CD8-positive, alpha-beta memory T cell (primary cell): ENCODE data around the gene MAPK11. TPM values are rescaled to one million over a fixed set of nuclear protein-coding genes. Genes with fewer than 3 reads are reported as not detected.
"Not testable (repeated sequence)": the region's sequence is repeated elsewhere in the genome, so short reads cannot be mapped to it uniquely, and the experiment has no call there.

Experiments
- CTCF ChIA-PET: fragments of 350-600 bp; sonication (Branson Sonifier 250); formaldehyde crosslinking; loops from one replicate; lab custom pipeline; 2021; ENCODE audit warnings: antibody characterized with exemption; lab: Charles Lee
- POLR2A ChIA-PET: fragments of 350-600 bp; sonication (Branson Sonifier 250); formaldehyde crosslinking; loops from one replicate; lab custom pipeline; 2021; ENCODE audit warnings: antibody characterized with exemption; lab: Charles Lee
- DNase-seq, 5 donors: peaks; one replicate each; pipeline versions ENCODE4 v3.0.0 to v3.0.0-alpha.2; 2020 to 2022; ENCODE audit warnings: mixed read lengths in 1 of 5
- H3K27ac ChIP-seq: one replicate; pipeline ENCODE4 v1.7.0; 2013; ENCODE audit warnings: low read depth, mild to moderate bottlenecking, low read length, moderate library complexity
- H3K27me3 ChIP-seq: 2 replicates; pipeline ENCODE4 v1.7.0; 2013; ENCODE audit warnings: low read length, mild to moderate bottlenecking; ENCODE audit not compliant: insufficient read depth, poor library complexity, severe bottlenecking
- H3K36me3 ChIP-seq: 2 replicates; pipeline ENCODE4 v1.7.0; 2013; ENCODE audit warnings: mild to moderate bottlenecking, low read length, moderate library complexity; ENCODE audit not compliant: insufficient read depth
- H3K4me1 ChIP-seq: 2 replicates; pipeline ENCODE4 v1.7.0; 2013; ENCODE audit warnings: mild to moderate bottlenecking, low read length, moderate library complexity; ENCODE audit not compliant: insufficient read depth
- H3K4me3 ChIP-seq: 2 replicates; pipeline ENCODE4 v1.7.0; 2013; ENCODE audit warnings: mild to moderate bottlenecking, low read length
- H3K9me3 ChIP-seq: 2 replicates; pipeline ENCODE4 v1.7.0; 2013; ENCODE audit warnings: mild to moderate bottlenecking, low read length
- H3K27ac Mint-ChIP-seq, 8 donors: one replicate each; pipeline ENCODE4 v1.8.0; 2020 to 2021; ENCODE audit warnings: mixed read lengths in 8 of 8, mild to moderate bottlenecking in 6 of 8, inconsistent platforms in 3 of 8, moderate library complexity in 3 of 8
- H3K27me3 Mint-ChIP-seq, 2 donors: one replicate each; pipeline ENCODE4 v1.8.0; 2020 to 2021; ENCODE audit warnings: mixed read lengths in 2 of 2, mild to moderate bottlenecking in 1 of 2, moderate library complexity in 1 of 2
- H3K36me3 Mint-ChIP-seq, 3 donors: one replicate each; pipeline ENCODE4 v1.8.0; 2020 to 2021; ENCODE audit warnings: mixed read lengths in 3 of 3, inconsistent platforms in 1 of 3, mild to moderate bottlenecking in 1 of 3
- H3K4me1 Mint-ChIP-seq, 3 donors: one replicate each; pipeline ENCODE4 v1.8.0; 2020 to 2021; ENCODE audit warnings: mixed read lengths in 3 of 3, inconsistent platforms in 1 of 3, mild to moderate bottlenecking in 1 of 3
- H3K4me3 Mint-ChIP-seq, 7 donors: one replicate each; pipeline ENCODE4 v1.8.0; 2020 to 2021; ENCODE audit warnings: mixed read lengths in 7 of 7, mild to moderate bottlenecking in 6 of 7, moderate library complexity in 4 of 7, inconsistent platforms in 2 of 7
- H3K9me3 Mint-ChIP-seq, 5 donors: one replicate each; pipeline ENCODE4 v1.8.0; 2020 to 2022; ENCODE audit warnings: mixed read lengths in 5 of 5, mild to moderate bottlenecking in 3 of 5, moderate library complexity in 2 of 5, inconsistent platforms in 1 of 5
- polyA plus RNA-seq: library from polyadenylated mRNA; unstranded; fragments of 300-500 nt; fragmentation: Illumina TruSeq; gene quantifications from one replicate; pipeline ENCODE4 v1.2.3, GENCODE V29; 2021
- total RNA-seq, 2 experiments: library from RNA; stranded (reverse); gene quantifications; one replicate each; pipeline ENCODE4 v1.2.3, GENCODE V29; 2021

The MAPK11 gene
- total and polyA plus RNA-seq, 3 experiments from 2014 or later = 0.28 to 13.2 (median 12.8) TPM

- no peaks in the 10 kb centered on the region for H3K36me3 Mint-ChIP-seq
These were observed 4.1 kb upstream of the MAPK11 start for GRCh38 chr22:50274311-50274710.

GRCh38 chr22:50273781-50274180 lies 3.6 kb upstream of the MAPK11 start:
- POLR2A ChIA-PET, H3K4me3 ChIP-seq, H3K27me3 ChIP-seq, H3K36me3 Mint-ChIP-seq, H3K27ac ChIP-seq, H3K36me3 ChIP-seq, DNase-seq, H3K27me3 Mint-ChIP-seq, H3K9me3 ChIP-seq, H3K9me3 Mint-ChIP-seq: not testable (repeated sequence)
- H3K4me1 ChIP-seq = peaks cover 18% of the 10 kb centered on the region
- CTCF ChIA-PET = interaction anchor here (1.4 to 4.7 kb wide), 3 partner anchors 22 to 347 kb away, joined by 3 to 25 read pairs (median 10); partner anchors contain the start of genes DENND6B and HDAC10
- Mint-ChIP-seq H3K27ac (peak overlapping the region in 2 of 8 donors; percentile 40 to 54), H3K4me1 (peaks cover under 1 to 23% (median 5%) of the 10 kb centered on the region in 3 donors), H3K4me3 (peak overlapping the region in 2 of 7 donors; percentile 4 to 8)

More at GRCh38 chr22:50274311-50274710, 4.1 kb upstream of the MAPK11 start:
- Mint-ChIP-seq H3K27me3 (peaks cover 3 to 6% of the 10 kb centered on the region in 2 donors), H3K4me1 (peaks cover 0 to 20% (median 5%) of the 10 kb centered on the region in 3 donors), H3K9me3 (no peaks in the 10 kb centered on the region), H3K27ac (no peak overlapping the region), H3K4me3 (no peak overlapping the region)
- no peaks in the 10 kb centered on the region for H3K27me3 ChIP-seq
- H3K4me1 ChIP-seq = peaks cover 17% of the 10 kb centered on the region
- peak in 3 of 5 donors; percentile 31 to 63 (median 35) for DNase-seq
- no peaks in the 10 kb centered on the region for H3K36me3 ChIP-seq
- CTCF ChIA-PET = interaction anchor here (1.4 to 4.7 kb wide), 4 partner anchors 23 to 346 kb away, joined by 3 to 25 read pairs (median 6); partner anchors contain the start of genes DENND6B, HDAC10 and SCO2
- POLR2A ChIA-PET = no interaction called here
- no peaks in the 10 kb centered on the region for H3K9me3 ChIP-seq
- no peak overlapping the region for H3K27ac ChIP-seq
- H3K4me3 ChIP-seq = no peak overlapping the region

- H3K4me1 ChIP-seq = peaks cover 18% of the 10 kb centered on the region
- H3K36me3 ChIP-seq, POLR2A ChIA-PET, H3K36me3 Mint-ChIP-seq, H3K4me3 ChIP-seq, H3K27me3 Mint-ChIP-seq, H3K9me3 ChIP-seq, DNase-seq, H3K27ac ChIP-seq, H3K27me3 ChIP-seq, H3K9me3 Mint-ChIP-seq, H3K27ac Mint-ChIP-seq: not testable (repeated sequence)
- Mint-ChIP-seq H3K4me1 (peaks cover 3 to 24% (median 7%) of the 10 kb centered on the region in 3 donors), H3K4me3 (peak overlapping the region in 1 of 7 donors; percentile 8)
- CTCF ChIA-PET = interaction anchor here (0.7 to 4.7 kb wide), 4 partner anchors 22 to 68 kb away, joined by 3 to 25 read pairs (median 9); partner anchors contain the start of genes DENND6B and HDAC10
These were observed 3.2 kb upstream of the MAPK11 start for GRCh38 chr22:50273352-50273751.

- Histone ChIP-seq H3K27ac (no peak overlapping the region), H3K4me1 (peaks cover 18% of the 10 kb centered on the region), H3K4me3 (no peak overlapping the region), H3K9me3 (no peaks in the 10 kb centered on the region), H3K36me3 (no peaks in the 10 kb centered on the region), H3K27me3 (no peaks in the 10 kb centered on the region)
- no peaks in the 10 kb centered on the region for H3K9me3 Mint-ChIP-seq
- H3K4me1 Mint-ChIP-seq = peaks cover 3 to 28% (median 7%) of the 10 kb centered on the region in 3 donors
- POLR2A ChIA-PET = no interaction called here
- peaks cover 3 to 7% of the 10 kb centered on the region in 2 donors for H3K27me3 Mint-ChIP-seq
- peak overlapping the region in 2 of 7 donors; percentile 27 to 32 for H3K4me3 Mint-ChIP-seq
- no peak for DNase-seq
- CTCF ChIA-PET = interaction anchor here (0.9 to 4.7 kb wide), 7 partner anchors 21 to 348 kb away, joined by 3 to 25 read pairs (median 4); partner anchors contain the start of genes DENND6B and HDAC10
- H3K36me3 Mint-ChIP-seq = no peaks in the 10 kb centered on the region
- H3K27ac Mint-ChIP-seq = no peak overlapping the region
These were observed 2.0 kb upstream of the MAPK11 start for GRCh38 chr22:50272044-50272802.

- peak overlapping the region; percentile 59 for H3K4me3 ChIP-seq
- ChIA-PET POLR2A (interaction anchor here (0.6 kb wide), 1 partner anchor 95 kb away, joined by 3 read pairs; no protein-coding TSS in a partner anchor), CTCF (interaction anchor here (1.0 to 4.7 kb wide), 6 partner anchors 20 to 70 kb away, joined by 3 to 25 read pairs (median 6); partner anchors contain the start of genes DENND6B and HDAC10)
- Mint-ChIP-seq H3K4me1 (peaks cover 3 to 26% (median 6%) of the 10 kb centered on the region in 3 donors), H3K36me3 (no peaks in the 10 kb centered on the region), H3K27me3 (peaks cover 3 to 7% of the 10 kb centered on the region in 2 donors), H3K9me3 (no peaks in the 10 kb centered on the region), H3K27ac (no peak overlapping the region), H3K4me3 (no peak overlapping the region)
- peaks cover 18% of the 10 kb centered on the region for H3K4me1 ChIP-seq
- no peaks in the 10 kb centered on the region for H3K27me3 ChIP-seq
- no peaks in the 10 kb centered on the region for H3K36me3 ChIP-seq
- DNase-seq = peak; percentile 25 to 69 (median 38)
- no peaks in the 10 kb centered on the region for H3K9me3 ChIP-seq
- H3K27ac ChIP-seq = no peak overlapping the region
These were observed 1.4 kb upstream of the MAPK11 start for GRCh38 chr22:50271519-50271970.

GRCh38 chr22:50270666-50271394 lies 650 bp upstream of the MAPK11 start:
- Mint-ChIP-seq H3K4me3 (peak overlapping the region; percentile 67 to 93 (median 74)), H3K9me3 (no peaks in the 10 kb centered on the region), H3K36me3 (no peaks in the 10 kb centered on the region), H3K4me1 (peaks cover 3 to 25% (median 5%) of the 10 kb centered on the region in 3 donors), H3K27ac (peak overlapping the region in 5 of 8 donors; percentile 47 to 81 (median 54)), H3K27me3 (peaks cover 3 to 7% of the 10 kb centered on the region in 2 donors)
- no peaks in the 10 kb centered on the region for H3K36me3 ChIP-seq
- H3K9me3 ChIP-seq = no peaks in the 10 kb centered on the region
- no peaks in the 10 kb centered on the region for H3K27me3 ChIP-seq
- POLR2A ChIA-PET = interaction anchor here (0.6 to 1.0 kb wide), 2 partner anchors 27 to 96 kb away, joined by 3 read pairs; no protein-coding TSS in a partner anchor
- DNase-seq = peak; percentile 62 to 77 (median 67)
- no peak overlapping the region for H3K27ac ChIP-seq
- peak overlapping the region; percentile 59 for H3K4me3 ChIP-seq
- peaks cover 18% of the 10 kb centered on the region for H3K4me1 ChIP-seq
- CTCF ChIA-PET = interaction anchor here (0.6 to 4.7 kb wide), 3 partner anchors 19 to 254 kb away, joined by 3 to 25 read pairs (median 7); partner anchors contain the start of genes DENND6B, HDAC10 and SCO2

GRCh38 chr22:50269573-50269969 lies 609 bp downstream of the MAPK11 start:
- no peaks in the 10 kb centered on the region for H3K36me3 Mint-ChIP-seq
- peak overlapping the region in 1 of 8 donors; percentile 70 for H3K27ac Mint-ChIP-seq
- H3K4me1 Mint-ChIP-seq = peaks cover 3 to 25% (median 5%) of the 10 kb centered on the region in 3 donors
- Histone ChIP-seq H3K9me3 (no peaks in the 10 kb centered on the region), H3K27ac (no peak overlapping the region), H3K4me3 (no peak overlapping the region), H3K4me1 (peaks cover 18% of the 10 kb centered on the region), H3K36me3 (no peaks in the 10 kb centered on the region), H3K27me3 (no peaks in the 10 kb centered on the region)
- peak overlapping the region; percentile 45 to 81 (median 54) for H3K4me3 Mint-ChIP-seq
- no peaks in the 10 kb centered on the region for H3K9me3 Mint-ChIP-seq
- no peak for DNase-seq
- H3K27me3 Mint-ChIP-seq = peaks cover 6 to 7% of the 10 kb centered on the region in 2 donors
- ChIA-PET POLR2A (interaction anchor here (1.0 kb wide), 1 partner anchor 25 kb away, joined by 3 read pairs; no protein-coding TSS in a partner anchor), CTCF (interaction anchor here (0.9 to 1.5 kb wide), 3 partner anchors 18 to 73 kb away, joined by 3 to 4 read pairs (median 3); partner anchors contain the start of gene HDAC10)
